HG03280 (cell line): Measurements from ENCODE around the gene USP24.

Source experiments
- ATAC-seq: cut with Tn5 transposase; IDR thresholded peaks from one replicate; pipeline ENCODE4 v1.9.1; 2021; ENCODE audit warnings: mild to moderate bottlenecking, moderate library complexity; ENCODE audit not compliant: unreplicated experiment

The USP24 gene

DNA sequence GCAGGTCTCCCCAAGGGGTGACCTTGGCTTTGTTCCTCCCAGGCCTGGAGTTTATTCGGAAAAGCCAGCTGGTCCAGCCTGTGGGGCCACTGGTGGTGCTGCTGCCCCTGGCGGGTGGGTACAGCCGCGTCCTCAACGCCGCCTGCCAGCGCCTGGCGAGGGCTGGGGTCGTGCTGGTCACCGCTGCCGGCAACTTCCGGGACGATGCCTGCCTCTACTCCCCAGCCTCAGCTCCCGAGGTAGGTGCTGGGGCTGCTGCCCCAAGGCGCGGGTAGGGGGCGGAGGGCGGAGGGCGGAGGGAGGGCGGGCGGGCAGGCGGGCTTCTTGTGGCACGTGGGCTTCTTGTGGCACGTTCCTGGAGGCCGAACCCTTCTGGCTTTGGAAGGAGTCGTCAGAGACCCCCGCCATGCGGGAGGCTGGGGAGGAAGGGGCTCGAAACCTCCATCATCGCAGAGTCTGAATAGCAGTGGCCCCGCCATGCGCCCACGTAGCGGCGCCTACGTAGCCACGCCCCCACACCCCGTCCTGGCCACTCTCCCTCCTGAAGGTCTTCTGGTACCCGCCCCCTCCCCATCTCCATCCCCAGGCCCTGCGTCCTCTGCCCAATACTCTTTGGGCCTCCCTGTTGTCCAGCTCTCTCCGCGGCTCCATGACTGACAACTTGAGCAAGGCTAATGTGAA, 159.1 kb downstream of the USP24 start:
- no peak for ATAC-seq

DNA sequence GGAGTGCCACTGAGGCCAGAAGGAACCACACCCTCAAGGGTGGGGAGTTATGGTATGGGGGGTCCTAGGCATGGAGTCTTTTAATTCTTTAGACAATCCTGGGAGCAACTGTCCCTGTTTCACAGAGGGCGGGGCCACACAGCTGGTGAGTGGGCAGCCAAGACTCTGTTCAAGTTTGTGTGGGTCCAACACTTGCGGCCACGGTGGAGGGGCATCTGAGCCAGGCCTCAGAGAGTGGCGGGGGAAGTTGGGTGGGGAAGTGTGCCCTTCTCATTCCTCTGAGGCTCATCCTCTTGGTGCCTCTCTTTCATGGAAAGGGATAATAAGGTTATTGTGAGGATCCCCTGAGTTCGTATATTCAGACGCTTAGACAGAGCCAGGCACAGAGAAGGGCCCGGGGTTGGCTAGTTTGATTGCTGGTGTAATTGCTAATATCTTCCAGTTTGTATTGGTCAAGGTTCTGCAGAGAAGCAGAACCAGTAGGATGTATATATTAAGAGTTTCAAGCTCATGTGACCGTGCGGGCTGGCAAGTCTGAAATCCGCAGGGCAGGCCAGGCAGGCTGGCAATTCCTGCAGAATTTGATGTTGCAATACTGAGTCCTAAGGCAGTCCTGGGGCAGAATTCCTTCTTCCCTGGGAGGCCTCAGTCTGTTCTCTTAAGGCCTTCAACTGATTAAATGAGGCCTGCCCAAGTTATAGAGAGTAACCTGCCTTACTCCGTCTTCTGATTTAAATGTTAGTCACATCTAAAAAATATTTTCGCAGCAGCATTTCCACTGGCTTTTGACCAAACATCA, 159.9 kb downstream of the USP24 start:
- ATAC-seq: no peak

DNA sequence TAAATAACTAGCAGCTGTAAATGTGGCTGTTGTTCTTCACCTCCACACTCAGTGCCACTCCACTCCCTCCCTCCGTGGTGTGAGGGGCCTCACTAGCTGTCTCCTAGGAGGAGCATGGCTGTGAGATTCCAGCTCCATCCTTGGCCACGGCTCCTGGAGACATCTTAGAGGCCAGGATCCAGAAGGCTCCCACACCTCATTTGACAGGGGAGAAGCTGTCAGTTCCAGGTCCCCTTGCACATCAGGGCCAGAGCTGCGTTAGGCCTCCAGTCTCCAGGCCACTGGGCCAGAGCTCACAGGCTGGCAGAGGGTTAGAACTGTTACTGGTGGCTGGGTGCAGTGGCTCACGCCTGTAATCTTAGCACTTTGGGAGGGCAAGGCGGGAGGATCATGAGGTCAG, 160.8 kb downstream of the USP24 start:
- no peak for ATAC-seq

DNA sequence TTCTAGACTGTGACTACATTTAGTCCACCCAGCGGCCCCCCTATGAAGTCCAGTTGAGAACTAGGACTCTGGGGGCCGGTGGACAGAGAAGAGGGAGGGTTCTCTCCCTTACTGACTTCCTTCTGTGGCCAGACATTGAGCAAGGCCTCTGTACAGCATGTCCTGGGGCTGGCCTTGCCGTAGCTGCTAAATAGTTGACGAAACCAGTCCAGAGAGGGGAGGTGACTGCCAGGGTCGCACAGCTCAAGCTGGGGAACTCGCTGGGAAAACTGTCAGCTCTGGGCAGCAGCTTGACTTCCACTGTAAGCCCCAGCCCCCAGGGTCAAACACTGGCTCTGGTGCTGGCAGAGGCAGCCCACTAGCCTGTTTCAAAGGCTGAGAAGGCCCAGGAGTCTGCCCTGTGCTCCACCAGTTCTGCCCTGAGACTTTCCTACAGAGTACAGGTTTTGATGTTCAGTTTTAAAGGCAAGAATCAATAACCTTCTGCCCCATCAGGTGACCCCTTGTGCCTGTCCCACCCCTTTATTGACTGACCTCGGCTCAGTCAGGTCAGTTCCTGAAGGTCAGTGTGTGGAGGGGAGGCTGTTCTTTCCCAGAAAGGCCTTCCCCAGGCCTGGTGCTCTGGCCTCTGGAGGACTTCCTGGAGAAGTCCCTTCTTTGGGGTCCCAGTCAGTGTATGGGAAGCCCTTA, 161.8 kb downstream of the USP24 start:
- no peak for ATAC-seq

DNA sequence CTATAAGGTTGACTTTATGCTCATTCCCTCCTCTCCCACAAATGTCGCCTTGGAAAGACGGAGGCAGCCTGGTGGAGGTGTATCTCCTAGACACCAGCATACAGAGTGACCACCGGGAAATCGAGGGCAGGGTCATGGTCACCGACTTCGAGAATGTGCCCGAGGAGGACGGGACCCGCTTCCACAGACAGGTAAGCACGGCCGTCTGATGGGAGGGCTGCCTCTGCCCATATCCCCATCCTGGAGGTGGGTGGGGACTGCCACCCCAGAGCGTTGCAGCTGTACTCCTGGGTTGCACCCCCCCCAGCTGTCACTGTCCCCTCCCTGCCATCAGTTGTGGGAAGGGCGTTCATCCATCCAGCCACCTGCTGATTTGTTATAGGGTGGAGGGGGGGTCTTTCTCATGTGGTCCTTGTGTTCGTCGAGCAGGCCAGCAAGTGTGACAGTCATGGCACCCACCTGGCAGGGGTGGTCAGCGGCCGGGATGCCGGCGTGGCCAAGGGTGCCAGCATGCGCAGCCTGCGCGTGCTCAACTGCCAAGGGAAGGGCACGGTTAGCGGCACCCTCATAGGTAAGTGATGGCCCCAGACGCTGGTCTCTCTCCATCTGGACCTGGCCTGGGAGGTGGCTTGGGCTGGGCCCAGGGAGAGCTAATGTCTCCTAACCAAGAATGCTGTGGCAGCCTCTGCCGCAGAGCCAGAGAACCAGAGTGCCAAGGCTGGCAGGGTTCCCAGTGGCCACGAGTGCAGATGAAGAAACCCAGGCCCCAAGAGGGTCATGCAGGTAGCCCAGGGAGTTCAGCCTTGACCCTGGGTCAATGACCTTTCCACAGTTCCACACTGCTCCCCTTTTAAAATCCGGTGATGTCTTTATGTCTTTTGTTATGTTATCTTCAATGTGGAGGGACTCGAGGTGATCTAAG, 162.7 kb downstream of the USP24 start:
- ATAC-seq: no peak

DNA sequence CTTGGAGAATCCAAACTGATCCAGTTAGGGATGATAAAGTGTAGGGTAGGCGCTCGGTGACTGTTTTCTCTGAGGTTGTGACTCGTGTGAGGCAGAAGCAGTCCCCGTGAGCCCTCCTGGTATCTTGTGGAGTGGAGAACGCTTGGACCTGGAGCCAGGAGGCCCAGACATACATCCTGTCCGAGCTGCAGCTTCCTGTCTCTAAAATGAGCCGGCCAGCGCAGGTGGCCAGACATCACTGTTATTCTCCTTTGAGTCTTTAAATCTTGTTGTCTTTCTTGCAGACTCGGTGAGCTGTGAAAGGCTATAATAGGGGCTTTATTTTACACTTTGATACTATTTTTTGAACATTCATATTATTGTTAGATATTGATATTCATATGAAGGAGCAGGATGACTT, 163.5 kb downstream of the USP24 start:
- no peak for ATAC-seq

DNA sequence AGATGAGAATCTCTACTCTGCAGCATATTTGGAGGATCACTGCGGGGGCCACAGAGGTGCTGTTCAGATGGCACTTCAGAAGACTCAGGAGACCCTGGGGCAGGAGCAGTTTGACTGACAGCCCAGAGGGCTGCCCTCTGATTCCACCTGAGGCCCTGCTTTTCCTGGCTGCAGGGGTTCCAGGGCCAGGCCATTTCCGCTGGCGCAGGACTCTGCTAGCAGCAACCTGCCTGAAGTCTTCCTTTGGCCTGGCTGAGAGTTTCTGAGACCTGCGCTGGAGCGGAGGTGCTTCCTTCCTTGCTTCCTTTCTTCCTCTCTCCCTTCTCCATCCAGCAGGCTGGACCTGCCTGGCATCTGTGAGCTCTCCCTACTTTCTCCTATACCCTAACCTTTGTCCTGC, 164.0 kb downstream of the USP24 start:
- no peak for ATAC-seq

DNA sequence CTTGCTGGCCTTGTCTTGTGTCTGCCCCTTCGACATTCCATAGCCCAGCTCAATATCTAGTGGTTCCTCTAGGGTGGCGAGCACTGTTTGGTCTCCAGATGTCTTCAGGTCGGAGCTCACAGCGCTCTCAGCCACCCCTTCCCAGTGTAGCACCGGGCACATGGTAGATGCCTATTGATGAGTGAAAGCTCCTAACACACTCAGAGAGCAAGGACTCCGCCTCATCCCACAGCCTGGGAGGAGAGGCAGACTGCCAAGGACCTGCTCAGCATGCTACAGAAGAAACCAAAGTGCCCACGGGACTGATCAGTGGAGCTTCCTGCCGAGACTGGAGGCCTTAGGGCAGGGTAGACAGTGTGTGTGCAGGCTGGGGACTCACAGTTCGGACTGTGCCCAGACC, 164.9 kb downstream of the USP24 start:
- ATAC-seq: no peak

DNA sequence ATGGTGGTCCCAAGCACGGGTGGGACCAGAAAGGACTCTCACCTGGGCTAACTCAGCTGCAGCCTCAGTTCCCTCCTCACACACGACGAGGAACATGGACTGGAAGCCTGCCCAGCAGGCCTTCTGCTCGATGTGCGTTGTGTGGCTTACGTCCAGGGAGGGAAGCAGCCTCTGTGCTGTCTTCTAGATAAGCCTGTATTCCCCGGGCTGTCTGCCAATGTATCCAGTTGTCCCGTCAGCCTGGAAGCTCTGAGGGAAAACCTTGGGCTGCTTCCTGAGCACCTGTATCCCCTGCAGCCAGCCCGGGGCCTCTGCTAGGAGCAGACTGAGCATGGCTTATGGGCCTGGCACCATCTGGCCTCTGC, 165.3 kb downstream of the USP24 start:
- no peak for ATAC-seq

DNA sequence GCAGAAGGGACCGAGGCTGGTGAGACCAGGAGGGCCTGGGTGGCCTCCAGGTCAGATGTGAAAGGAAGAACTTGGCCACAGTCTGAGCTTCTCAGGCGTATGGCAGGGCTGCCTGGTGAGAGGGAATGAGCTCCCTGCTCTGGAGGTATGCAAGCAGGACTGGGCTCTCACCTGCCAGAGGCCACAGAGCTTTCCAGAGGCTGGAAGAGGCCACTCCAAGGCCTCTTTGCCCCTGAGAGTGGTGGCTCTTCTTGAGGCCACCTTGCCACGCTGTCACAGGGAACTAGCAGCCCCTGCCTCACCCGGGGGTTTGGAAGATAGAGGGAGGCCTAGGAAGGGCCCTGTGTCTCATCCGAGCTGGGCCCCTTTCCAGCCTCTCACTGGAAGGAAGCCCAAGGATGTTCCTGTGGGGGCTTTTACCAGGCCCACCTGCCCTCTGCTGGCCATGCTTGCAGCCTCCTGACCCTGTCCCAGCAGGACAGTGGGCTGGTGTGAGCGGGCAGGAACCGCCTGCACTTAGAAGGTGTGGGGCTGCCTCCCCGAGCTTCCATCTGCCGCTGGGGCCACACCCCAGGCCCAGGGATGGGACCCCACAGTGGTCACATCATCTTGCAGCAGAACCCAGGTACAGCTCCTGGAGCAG, 165.8 kb downstream of the USP24 start:
- no peak for ATAC-seq

DNA sequence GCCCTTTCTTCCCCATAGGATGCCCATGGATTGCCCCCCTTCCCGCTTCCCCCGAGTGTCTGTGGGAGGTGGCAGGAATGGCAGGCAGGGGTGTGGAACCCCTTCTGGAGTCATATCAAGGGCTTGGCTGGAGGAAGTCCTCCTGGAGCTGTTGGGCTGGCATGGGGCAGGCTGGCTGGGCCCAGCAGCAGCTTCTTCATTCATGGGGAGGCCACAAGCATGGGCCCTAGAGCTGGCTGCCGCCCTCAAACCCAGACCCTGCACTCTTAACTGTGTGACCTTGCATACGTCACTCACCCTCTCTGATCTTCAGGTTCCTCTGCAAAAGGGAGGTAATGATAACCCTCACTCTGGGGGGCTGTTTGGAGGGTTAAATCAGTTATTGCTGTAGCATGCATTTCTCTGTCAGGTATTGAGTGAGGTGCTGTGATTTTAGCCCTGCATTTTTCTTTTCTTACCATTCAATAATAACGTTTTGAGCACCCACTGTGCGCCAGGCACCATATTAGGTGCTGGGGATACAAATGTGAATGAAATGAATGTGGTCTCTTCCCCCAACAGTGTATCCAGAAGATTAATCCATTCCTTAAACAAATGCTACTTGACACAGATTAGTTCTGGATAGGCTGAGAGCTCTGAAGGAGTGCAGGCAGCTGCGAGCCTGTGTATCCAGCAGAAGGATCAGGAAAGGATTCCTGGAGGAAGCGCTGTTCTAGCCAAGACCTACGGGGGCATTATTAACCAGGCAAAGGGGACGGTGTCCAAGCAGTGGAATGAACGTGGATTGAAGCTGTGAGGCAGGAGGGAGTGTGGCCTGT, 166.5 kb downstream of the USP24 start:
- ATAC-seq: no peak

DNA sequence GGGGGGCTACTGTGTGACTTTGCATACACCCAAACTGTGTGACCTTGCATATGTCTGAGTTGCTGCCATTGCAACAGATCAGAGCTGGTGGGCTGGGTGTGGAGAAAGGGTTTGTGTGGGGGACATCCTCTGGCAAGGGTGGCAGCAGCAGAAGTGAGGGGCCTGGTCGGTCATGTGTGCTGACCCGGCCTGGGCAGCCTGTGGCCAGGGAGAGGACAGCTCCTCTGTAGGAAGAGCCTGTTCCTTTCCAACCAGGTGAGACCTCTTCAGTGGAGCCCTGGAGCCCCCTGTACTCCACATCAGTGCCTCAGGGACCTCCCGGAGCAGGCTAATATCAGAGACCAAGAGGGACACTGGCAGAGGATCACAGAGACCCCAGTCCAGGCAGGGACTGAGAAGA, 167.6 kb downstream of the USP24 start:
- ATAC-seq: no peak

DNA sequence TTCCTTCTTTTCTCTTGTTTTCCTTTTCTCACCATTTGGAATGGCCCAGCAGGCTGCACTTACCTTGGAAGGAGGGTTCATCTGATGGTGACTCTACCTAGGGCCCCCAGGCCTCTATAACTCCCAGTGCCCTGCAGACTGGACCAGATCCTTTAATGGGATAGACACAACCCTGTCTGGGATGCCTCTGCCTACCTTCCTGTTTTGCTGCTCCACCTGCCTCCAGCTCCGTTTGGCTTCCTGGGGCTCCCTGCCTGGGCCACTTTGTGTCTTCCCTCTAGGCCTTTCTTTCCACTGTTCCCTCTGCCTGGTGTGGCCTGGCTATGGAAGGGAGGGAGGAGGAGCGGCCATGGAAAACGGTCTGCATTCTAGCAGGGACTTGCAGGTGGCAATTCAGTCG, 168.3 kb downstream of the USP24 start:
- ATAC-seq: no peak

DNA sequence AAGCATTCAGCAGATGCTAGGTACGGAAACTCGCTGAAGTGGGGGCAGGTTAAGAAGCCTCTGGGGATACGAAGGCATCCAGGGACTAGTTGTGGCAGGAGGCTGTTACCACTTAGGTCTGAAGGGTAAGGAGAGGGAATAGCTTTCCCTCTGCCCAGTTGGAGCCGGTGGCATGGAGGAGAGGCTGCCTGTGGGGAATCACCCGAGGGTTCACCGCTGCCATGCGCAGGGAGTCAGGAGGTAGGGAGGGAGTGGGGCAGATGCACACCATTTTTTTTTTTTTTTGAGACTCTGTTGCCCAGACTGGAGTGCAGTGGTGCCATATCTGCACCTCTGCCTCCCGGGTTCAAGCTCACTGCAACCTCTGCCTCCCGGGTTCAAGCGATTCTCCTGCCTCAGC, 169.7 kb downstream of the USP24 start:
- no peak for ATAC-seq

DNA sequence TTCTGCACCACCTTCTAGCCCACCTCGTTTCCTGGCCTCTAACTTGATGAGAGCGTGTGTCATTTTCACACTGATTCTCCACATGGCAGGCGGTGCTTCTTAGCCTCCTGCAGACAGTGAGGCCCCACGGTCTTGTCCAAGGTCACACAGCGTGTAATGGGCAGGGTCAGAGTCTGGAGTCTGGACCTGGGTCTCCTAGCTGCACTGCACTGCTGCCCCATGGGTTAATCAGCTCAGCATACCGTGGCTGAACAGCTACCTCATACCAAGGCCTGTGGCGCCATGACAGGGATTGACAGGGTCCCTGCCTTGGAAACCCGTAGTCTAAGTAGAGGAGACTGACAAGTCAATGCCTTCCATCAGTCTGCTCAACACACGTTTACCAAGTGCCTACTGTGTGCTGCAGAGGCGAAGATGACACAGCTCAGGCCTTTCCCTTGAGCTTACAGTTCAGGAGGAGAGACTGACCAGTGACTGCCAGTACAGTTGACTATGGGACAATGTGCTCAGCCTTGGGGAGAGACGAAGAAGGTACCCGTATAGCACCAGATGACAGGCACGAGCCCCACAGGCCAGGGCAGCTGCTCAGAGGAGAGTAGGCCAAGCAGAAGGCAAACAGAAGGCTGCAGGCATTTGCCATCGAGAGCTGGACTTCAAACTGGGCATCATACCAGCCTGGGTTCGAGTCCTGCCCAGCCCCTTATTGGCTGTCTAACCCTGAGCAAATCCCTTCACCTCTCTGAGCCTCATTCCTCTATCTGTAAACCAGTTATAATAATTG, 170.4 kb downstream of the USP24 start:
- ATAC-seq: no peak

DNA sequence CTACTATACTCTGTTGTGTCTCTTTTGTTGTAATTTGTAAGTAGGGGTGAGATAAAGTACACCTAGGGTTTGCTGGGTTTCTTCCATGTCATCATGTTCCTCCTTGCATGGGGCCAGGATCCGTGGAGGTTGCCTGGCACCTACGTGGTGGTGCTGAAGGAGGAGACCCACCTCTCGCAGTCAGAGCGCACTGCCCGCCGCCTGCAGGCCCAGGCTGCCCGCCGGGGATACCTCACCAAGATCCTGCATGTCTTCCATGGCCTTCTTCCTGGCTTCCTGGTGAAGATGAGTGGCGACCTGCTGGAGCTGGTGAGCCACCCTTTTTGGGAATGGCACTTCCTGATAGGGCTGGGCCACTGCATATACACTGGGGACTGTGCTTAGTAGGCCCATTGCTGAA, 171.4 kb downstream of the USP24 start:
- ATAC-seq: no peak

DNA sequence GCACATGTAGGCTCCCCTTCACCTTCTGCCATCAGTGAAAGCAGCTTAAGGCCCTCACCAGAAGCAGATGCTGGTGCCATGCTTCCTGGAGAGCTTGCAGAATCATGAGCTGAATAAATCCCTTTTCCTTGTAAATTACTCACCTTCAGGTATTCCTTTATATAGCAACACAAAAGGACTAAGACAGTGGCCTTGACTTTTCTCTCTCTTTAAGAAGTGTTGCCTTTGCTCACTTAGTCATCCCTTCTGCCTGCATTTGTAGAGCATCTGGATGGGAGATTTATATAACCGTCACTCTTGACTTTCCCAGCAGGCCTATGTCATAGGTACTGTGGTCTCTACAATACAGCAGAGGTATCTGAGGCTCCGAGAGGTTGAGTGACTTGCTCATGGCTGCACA, 172.2 kb downstream of the USP24 start:
- ATAC-seq: no peak

DNA sequence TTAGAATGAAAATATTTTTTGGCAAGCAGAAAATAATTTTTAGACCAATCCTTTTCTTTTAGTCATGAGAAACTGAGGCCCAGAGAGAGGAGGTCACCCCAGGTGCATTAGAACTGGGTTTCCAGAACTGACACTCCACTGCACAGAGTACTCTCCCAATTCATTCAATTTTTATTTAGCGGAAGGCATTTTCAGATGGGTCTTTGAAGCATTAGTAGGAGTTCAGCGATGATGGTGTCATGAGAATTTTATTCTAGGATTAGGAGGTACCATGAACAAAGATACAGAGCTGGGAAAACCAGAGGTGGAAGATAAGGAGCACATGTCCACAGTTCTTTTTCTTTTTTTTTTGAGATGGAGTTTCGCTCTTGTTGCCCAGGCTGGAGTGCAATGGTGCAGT, 173.6 kb downstream of the USP24 start:
- no peak for ATAC-seq

DNA sequence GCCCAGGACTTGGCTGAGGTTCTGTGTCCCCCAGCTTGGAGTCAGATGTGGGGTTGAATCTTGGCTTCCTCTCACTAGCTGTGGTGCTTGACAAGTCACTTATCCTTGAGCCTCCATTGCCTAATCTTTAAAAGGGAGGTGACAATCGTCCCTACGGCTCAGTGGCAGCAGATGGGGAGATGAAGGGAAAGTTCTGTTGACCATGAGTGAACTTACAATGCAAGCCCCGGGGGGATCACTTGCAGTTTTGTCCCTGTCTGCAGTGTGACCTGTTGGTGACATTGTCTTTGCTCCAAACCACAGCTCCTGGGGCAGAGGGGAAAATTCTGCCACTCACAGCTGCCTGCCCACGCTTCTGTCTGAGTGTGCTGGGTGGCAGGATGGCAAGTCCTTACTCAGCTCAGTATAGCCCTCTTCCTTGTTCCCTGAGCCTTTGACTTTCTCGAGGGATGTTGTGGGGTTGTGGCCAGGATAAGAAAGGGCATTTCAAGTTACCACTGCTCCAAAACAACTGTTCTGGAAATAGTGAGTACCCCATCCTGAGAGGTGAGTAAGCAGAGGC, 174.2 kb downstream of the USP24 start:
- no peak for ATAC-seq
